ENCODE results near the gene NANOS2. TPM values are rescaled to one million over a fixed set of nuclear protein-coding genes. Genes with fewer than 3 reads are reported as not detected.

The NANOS2 gene
- total and polyA plus RNA-seq, 9 of the 15 experiments (the other 6 are each of a cell fraction or from before 2014, with no cell fraction given), result not detected

- TF ChIP-seq MGA (IDR thresholded peaks at IDR 0.05), result peak; percentile 96
- no peak for TF ChIP-seq SAFB2 (IDR thresholded peaks at IDR 0.05; ENCODE audit: borderline replicate concordance, low read depth, low read length, severe bottlenecking)
- no peak for TF ChIP-seq CEBPG (CRISPR knock-in tag; IDR thresholded peaks at IDR 0.05)
- TF ChIP-seq CEBPG (tag; conservative IDR thresholded peaks at IDR 0.05 in 1 of 2, IDR thresholded peaks at IDR 0.05 in 1 of 2), result no peak
- no peak for TF ChIP-seq ZNF354B (CRISPR knock-in tag; IDR thresholded peaks at IDR 0.05)
- TF ChIP-seq ZNF639 (CRISPR knock-in tag; conservative IDR thresholded peaks at IDR 0.05 in 1 of 2, IDR thresholded peaks at IDR 0.05 in 1 of 2), result no peak
- no peak for TF ChIP-seq CSDE1 (IDR thresholded peaks at IDR 0.05)
- TF ChIP-seq ZBTB11 (CRISPR knock-in tag; IDR thresholded peaks at IDR 0.05), result 0 out of 6 replicates have a peak, but pooled peaks of 1 of the 3 experiments have one; percentile 18
- TF ChIP-seq PTBP1 (IDR thresholded peaks at IDR 0.05; ENCODE audit: low read depth, low read length), result no peak
These were observed 13.1 kb upstream of the NANOS2 start (continued) for GRCh38 chr19:45927565-45928261.

Measured in K562 (cell line).